LoVo (cell line): Measurements from ENCODE around the gene CYGB.
A peak's percentile ranks its signal among the peaks of the same experiment; 100 is the strongest.

Experiments used
- DNase-seq: peaks from one replicate; pipeline ENCODE4 v3.0.0-alpha.2; 2016; ENCODE audit warnings: low spot score

The CYGB gene

DNA sequence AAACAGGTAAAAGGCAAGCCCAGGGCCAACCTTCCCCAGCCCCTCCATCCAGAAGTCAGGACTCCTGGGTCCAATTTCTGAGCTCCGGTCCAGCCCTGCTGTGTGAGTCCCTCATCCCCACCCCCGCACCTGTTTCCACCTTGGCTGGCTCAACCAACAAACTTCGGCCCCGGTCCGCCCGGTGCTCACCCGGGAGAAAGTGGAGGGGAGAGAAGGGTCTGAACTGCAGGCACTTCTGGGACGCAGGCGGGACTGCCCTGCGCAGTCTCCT lies 36.8 kb downstream of the CYGB start:
- DNase-seq, result no peak

- no peak for DNase-seq
Observed at GRCh38 chr17:76500074-76500746, 37.3 kb downstream of the CYGB start.

DNA sequence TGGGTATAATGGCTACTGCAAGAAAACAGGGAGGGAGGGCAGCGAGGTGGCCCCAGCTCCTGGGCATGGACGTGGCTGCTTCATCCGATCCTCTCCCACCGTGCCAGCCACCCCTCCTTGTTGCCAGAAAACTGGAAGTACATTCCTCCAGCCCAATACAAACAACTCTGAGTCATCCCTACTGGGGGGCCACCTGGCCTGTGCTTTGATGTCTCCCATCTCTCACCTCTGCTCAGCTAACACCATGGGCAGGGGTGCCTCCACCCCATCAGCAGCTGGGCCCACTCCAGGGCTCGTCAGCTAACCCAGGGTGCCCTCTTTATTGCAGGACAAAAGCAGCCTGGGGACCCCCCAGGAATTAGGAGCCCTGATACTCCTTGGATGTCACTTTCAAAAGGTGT lies 38.2 kb downstream of the CYGB start:
- DNase-seq, result peak; percentile 15

DNA sequence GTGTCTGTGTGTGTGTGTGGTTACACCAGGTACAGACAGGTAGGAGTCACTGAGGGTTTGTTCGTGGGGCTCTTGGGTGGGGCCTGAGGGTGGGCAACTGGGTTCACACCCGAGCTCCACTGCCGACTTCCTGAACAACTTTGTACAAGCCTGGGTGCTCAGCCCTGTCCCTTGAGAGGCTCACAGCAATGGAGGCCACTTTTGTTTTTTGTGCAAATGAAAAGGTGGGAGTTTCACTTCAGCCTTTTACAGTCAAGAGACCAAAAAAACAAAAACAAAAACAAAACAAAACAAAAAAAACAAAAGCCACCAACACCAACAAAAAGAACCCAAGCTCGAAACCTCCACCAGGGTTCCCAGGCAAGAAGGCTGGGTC lies 38.6 kb downstream of the CYGB start:
- DNase-seq, result no peak

DNA sequence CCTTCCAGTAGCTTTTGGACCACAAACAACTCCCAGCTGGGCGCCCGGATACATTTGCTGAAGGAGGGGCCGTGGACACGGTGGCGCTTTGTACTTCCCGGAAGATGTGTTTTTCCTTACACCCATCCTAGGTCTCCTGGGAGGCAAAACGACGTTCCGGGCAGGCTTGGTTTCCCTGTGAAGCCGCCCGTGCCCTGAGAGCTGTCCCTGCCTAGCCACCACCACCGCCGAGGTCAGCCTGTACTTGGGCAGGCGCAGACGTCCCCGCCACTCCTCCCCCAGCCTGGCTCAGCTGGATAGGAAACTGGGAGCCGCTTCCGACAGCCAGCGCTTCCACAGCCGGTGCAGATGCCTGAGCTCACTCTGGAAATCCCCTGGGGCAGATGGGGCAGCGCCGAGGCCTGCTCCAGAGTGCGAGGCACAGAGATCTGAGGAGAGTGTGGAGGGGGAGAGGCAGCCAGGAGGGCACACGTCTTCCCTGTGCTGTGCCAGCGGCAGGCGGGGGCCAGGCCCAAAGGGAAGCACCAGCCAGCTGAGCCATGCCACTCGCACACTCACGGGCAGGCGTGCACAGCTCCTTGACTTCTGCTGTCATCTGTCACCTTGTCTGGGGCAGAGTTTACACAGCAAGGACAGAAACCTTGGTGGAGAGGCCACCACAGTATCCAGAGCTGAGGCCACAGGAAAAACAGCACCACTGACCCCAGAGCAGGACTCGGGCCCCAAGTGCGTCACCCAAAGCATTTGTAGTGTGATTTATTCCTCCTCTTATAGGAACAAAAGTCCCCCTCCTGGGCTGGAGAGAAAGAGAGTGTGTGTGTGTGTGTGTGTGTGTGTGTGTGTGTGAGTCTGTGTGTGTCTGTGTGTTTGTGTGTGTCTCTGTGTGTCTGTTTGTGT lies 39.3 kb downstream of the CYGB start:
- no peak for DNase-seq

DNA sequence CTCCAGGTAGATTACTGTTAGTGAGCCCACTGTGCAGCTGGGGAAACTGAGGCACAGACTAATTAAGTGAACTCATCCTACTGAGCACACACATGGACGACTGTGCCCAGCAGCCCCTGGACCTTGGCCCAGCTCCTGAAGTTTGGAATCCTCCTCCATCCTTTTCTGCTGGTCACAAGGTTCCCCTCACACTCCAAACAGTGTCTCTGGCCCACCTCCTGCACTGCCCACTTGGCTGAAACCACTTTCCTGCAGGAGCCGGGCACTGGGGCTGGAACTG lies 39.9 kb downstream of the CYGB start:
- DNase-seq, result no peak

DNA sequence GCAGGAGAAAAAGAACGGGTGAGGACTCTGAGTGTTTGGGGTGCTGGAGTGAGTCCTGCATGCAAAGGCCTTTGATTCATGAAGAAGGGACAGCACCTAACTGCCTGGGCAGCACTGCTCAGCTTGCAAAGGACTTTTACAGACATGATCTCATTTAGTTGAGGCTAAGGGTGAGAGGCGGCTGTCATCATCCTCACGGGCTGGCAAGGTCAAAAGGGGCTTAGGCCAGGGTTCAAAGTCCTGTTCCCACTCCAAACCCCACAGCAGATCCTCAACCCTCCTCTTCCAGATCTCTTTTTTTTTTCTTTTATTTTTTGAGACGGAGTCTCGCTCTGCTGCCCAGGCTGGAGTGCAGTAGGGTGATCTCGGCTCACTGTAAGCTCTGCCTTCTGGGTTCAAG lies 41.0 kb downstream of the CYGB start:
- DNase-seq, result no peak

DNA sequence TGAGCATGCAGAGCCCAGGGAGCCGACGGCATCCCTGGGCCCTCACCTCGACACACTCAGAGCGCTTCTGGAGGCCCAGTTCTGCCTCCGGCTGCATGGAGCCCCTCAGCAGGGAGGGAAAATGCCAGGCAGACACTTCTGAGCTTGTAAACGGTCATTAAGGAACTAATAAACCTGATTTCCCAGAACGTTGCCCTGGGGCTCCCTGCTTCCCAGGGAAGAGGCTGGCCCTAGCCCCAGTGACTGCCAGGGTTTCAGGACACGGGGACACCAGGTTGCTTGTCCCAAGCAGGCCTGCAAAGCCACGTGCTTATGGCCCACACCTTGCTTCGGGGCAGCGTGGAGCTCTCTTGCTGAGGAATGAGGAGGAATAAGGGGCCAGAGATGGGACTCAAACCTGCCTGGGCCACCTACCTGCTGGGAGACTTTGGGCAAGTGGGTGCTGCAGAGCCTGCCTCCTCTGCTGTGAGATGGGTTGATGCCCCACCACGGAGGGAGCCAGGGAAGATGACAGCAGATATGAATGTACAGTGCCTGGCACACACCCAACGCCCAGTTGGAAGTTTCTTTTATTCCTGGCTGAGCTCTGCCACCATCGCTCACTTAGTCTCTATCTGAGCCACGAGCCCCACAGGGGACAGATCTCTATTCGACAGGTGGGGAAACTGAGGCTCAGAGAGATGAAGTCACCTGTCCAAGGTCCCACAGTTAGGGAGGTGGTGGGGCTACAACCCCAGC lies 41.7 kb downstream of the CYGB start:
- DNase-seq, result no peak

DNA sequence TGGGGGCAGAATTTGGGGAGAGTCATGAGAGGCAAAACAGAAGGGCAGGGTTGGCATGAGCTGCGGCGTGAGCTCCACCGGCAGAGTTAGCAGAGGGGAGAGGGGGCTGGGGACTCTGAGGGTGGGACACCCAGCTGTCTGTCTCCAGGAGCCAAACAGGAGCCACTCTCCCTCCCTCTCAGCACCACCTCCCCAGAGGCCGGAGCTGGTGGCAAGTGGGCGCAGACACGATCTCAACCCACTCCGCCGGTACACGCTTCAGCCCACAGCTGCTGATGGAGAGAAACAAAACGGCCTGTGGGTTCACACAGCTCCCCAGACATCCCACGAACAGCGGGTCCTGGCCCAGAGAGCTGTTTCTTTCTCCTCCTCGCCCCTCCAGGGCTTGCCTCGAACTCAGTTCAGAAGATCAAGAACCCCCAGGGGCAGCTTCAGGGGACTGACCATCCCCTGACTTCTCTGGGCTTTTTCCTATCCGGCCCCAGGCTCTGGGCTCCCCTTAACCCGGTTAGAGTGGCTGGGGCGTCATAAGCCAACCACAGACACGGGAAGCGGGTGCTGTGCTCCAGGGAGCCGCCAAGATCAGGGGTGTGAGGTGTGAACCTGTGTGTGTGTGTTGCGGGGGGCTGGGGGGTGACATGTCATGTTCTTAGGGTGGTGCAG lies 43.9 kb downstream of the CYGB start:
- DNase-seq, result no peak

- DNase-seq, result no peak
Observed at GRCh38 chr17:76492989-76493501, 44.5 kb downstream of the CYGB start.

DNA sequence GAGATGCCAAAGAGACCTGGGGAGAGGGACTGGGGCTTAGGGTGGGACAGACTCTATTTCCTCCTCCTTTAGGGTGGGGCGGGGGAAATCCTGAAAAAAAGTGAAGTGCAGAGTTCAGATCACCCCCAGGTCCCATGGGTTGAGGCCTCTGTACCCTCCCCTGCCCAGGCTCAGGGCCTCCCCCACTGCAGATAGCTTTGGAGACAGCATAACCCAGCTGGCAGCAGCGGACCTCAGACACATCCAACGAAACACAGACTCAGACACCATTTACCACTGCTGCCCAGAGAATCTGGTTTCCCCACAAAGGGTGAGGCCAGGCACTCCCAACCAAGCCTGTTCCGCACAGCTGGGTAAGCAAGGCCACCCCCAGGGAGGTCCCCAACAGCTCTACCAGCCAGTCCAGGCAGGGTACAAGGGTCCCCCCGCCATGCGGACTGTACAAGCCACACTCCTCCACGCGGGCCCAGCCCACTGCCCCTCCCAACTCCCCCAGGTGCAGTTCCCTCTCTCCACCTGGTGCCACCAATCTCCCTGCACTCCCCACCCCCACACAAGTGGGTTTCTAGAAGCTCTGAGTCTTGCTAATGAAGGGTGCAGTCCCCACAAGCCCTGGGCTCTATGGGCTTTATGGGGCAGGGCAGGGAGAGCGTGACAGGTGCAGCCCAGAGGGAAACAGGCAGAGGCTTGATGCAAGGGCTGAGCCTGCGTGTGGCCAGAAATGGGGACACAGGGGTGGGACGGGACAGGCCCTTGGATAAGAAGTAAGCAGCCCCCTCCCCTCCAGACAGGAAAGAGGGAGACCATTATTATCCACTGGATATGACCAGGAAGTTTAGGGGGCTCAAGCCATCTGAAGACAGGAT lies 45.2 kb downstream of the CYGB start:
- DNase-seq, result no peak

DNA sequence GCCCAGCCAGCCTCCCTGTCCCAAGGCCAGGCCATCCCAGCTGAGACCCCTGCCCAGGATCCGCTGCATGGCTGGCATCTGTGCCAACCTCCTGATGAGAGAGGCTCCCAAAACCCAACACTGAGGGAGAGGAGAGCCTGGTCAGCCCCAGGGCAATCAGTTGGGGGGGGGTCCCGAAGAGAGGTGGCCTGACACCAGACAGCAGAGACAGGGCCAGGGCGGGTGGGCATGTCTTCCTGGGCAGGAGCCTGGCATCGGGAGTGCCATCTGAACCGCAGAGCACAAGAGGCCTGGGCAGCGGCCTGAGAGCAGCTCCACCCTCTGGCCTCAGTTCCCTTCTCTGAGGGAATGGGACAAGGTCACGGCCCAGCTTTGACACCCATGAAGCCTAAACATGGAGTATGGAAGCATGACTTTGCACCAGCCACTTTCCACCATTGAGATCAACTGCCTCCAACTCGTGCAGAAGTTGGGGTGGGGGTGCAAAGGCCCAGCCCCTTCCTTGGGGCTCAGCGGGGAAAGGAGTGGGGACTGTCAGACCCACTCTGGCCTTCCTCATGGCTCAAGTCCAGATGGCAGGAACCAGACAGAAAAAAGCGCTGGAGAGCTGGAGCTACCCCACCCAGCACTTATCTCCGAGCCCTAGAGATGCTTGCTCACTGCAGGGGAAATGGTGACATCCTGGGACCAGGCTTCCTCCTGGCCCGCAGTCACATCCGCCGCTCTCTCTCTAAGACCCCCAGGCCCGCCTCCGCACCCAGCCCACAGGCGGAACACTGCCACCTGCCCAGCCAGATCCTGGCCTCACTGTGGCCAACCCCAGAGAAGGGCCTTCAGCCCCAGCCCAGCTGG lies 46.0 kb downstream of the CYGB start:
- no peak for DNase-seq

GRCh38 chr17:76490112-76490710 lies 47.3 kb downstream of the CYGB start:
- no peak for DNase-seq

DNA sequence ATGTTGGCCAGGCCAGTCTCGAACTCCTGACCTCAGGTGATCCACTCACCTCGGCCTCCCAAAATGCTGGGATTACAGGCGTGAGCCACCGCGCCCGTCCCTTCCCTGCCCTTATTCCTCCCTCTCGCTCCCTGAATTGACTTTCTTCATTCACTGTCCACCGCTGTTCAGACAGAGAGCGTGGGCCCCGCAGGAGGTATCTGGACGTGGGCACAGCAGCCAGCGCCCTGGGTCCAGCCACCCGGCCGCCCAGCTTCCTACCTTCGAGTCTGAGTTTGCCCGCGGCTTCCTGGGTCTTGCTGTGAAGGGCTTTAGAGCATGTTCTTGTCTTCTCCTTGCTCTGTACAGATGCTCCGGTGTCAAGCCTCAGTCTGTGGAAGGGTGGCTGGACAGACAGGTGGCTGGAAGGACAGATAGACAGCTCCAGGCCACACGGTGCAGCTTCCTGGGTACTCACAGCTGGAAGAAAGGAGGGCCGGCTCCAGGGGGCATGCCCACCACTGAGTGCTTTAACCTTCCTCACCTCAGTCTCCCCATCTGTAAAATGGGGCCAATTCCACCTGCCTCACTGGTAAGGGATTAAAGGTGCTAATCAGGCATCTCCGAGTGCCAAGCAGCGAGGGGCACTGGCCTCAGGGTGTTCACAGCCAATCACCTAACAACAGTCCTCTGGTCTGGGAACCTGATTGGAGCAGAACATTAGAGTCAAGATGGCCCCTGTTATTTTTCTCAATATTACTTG lies 49.9 kb downstream of the CYGB start:
- no peak for DNase-seq

DNA sequence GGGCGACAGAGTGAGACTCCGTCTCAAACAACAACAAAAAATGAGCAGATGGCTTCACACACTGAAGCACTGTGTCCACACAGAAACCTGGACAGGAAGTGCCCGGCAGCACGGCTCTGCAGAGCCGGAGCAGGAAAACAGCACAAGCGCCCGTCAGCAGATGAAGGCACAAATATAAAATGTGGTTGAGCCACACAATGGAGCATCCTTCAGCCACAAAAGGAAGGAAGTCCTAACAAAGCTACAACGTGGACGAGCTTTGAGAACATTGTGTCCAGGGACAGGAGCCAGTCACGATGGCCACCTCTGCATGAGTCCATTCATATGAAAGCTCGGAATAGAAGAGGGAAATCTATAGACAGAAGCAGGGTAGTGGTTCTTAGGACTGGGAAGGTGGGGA lies 51.9 kb downstream of the CYGB start:
- DNase-seq, result no peak

DNA sequence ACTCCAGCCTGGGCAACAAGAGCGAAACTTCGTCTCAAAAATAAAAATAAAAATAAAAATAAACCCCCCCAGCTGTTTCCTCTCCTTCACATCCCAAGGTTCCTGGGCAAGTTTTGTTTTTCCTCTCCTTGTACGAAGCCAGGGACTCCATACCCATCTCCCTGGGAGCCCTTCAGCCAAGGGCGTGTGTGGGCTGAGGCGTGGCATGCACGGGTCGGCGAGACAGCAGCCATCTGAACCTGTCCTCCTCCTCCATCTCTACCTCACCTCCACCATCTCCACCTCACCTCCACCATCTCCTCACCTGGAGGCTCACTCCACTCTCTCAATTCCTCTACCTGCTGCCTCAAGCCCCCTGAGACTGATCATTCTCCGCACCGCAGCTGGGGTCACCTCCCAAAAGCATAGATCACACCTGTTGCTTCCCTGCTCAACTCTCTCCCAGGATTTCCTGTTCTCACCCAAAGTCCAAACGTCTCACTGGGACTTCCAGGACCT lies 53.2 kb downstream of the CYGB start:
- no peak for DNase-seq

DNA sequence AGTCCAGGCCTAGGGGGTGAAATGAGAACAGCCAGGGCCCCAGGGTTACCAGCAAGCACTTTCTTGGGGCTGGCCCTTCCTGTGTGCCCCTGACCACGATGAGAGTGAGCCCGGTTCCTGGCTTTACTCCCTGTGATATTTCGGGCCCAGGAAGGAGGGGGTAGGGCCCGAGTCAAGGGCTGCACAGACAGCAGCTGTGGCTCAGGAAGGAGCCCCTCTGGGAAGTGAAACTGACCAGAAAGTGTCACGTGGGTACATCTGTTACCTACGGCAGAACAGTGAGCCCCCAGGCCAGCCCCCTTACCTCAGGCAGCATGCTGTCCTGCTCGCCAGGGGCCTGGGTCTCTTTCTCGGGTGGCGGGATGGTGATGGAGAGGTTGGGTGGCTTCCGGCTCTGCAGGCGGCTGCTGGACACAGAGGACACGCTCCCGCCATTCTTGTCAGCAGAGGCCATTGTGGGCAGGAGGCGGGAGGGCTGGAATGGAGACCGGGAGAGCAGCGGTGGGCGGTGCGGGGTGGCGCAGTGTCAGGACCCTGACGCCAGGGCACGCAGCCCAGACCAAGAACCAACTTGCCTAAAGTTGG lies 56.3 kb downstream of the CYGB start:
- no peak for DNase-seq

DNA sequence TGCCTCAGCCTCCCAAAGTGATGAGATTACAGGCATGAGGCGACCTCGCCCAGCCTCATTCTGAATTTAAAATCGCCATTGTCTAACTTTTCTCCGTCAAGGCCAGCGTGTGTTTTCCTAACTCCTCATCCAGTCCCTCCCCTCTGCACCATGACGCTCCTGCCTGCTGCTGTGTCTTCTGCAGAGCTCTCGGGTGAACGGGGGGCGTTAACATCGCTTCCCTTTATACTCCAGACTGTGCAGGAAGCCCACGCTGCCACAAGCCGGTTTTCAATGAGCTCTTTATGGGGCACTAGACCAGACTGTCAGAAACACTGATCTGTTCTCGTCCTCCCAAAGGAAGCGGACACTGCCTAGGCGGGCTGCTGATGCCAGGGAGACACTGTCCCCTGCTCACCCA lies 56.9 kb downstream of the CYGB start:
- no peak for DNase-seq

DNA sequence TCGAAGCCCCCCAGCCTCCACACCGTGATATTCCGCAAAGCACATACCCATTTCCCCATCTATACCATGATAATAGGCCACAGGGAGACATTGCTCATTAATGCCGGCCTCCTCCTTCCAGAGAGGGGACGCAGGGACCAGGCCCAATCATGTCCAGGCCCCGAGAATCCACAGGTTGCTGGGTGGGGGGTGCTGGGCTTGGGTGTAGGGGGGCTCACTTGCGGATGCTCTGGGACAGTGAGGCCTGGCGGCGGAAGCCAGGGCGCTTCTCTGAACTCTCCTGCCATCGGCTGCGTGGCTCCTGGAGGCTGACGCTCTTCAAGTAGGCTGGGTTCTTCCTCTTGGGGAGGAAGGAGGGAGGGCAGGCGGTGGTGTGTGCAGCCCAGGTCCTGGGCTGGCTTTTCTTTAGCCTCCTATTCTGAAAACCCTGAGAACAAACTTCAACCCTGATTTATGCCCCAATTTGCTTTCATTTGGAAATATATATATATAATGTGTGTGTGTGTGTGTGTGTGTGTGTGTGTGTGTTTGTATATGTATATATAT lies 57.9 kb downstream of the CYGB start:
- DNase-seq, result no peak
